GM19372 (cell line): ENCODE measurements around the gene RTEL1.
"Not testable (repeated sequence)": the region's sequence is repeated elsewhere in the genome, so short reads cannot be mapped to it uniquely, and the experiment has no call there.

Experiments
- ATAC-seq: cut with Tn5 transposase; IDR thresholded peaks from one replicate; pipeline ENCODE4 v1.9.1; 2021; ENCODE audit warnings: mild to moderate bottlenecking, low read depth, moderate library complexity; ENCODE audit not compliant: unreplicated experiment

Gene RTEL1

DNA sequence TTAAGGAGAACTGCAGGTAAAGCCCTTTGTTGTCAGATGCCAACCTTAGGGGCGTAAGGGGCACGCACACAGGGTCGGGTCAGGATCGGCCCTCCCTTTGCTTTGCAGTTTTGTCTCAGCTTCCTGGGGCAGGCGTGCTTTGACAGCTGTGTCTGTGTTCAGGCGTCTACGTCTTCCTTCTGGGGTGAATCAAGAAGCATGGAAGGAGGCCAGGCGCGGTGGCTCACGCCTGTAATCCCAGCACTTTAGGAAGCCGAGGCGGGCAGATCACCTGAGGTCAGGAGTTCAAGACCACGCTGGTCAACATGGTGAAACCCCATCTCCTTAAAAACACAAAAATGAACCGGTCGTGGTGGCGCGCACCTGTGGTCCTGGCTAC lies 51.0 kb downstream of the RTEL1 start:
- ATAC-seq, result no peak

DNA sequence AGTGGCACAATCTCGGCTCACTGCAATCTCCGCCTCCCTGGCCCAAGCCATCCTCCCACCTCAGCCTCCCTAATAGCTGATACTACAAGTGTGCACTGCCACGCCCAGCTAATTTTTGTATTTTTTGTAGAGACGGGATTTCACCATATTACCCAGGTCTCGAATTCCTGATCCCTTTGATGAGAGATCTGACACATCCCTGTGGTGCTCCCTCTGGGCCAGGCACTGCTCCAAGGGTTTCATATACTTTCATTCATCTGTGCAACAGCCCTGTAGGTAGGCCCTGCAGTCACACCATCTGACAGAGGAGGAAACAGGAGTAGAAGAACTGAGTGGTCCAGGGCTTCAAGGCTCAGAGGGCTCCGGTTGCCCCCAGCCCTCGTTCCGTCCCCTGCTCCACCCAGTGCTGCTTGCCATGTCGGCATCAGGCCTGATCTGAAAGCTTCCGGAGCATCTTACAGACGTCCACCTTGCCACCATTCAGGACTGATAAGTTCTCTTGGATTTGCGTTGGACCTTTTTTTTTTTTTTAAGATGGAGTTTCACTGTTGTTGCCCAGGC lies 53.1 kb downstream of the RTEL1 start:
- ATAC-seq, result no peak

DNA sequence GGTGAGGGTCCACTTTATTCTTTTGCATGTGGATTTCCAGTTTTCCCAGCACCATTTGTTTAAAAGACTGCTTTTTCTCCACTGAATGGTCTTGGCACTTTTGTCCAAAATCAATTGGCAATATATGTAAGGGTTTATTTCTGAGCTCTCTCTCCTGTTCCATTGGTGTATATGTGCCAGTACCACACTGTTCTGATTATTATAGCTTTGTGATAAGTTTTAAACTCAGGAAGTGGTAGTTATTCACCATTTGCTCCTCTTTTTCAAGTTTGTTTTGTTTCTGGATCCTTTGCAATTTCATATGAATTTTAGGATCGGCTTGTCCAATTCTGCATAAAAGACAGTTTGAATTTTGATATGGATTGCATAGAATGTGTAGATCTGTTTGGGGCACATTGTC lies 54.1 kb downstream of the RTEL1 start:
- no peak for ATAC-seq

DNA sequence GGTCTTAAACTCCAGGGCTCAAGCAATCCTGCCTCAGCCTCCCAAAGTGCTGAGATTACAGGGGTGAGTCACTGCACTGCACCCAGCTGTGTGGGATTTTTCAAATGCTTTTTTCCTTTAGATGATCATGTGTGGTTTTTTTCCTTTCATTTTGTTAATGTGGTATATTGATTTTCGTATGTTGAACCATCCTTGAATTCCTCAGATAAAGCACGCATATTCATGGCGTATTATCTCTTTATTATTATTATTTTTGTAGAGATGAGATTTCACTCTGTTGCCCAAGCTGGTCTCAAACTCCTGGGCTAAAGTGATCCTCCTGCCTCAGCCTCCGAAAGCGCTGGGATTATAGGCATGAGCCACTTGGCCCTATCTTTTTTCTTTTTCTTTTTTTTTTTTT lies 56.7 kb downstream of the RTEL1 start:
- ATAC-seq, result no peak

DNA sequence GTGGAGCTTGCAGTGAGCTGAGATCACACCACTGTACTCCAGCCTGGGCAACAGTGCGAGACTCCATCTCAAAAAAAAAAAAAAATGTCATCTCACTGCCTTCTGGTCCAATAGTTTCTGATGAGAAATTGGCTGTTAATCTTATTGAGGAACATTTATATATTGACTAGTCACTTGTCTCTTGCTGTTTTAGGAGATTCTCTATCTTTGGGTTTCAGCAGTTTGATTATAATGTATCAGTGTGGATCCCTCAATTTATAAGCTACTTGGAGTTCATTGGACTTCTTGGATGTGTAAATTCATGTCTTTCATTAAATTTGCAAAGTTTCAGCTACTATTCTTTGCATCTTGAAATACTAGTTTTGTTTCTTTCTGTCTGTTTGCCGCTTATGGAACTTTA lies 60.9 kb downstream of the RTEL1 start:
- no peak for ATAC-seq

DNA sequence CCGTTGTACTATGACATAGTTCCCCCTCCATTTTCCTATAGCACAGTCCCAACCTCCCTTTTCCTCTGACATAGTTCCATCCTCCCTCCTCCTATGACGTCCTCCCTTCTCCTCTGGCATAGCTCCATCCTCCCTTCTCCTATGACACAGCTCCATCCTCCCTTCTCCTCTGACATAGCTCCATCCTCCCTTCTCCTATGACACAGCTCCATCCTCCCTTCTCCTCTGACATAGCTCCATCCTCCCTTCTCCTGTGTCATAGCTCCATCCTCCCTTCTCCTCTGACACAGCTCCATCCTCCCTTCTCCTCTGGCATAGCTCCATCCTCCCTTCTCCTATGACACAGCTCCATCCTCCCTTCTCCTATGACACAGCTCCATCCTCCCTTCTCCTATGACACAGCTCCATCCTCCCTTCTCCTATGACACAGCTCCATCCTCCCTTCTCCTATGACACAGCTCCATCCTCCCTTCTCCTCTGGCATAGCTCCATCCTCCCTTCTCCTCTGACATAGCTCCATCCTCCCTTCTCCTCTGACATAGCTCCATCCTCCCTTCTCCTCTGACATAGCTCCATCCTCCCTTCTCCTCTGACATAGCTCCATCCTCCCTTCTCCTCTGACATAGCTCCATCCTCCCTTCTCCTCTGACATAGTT lies 65.0 kb downstream of the RTEL1 start:
- not testable (repeated sequence) for ATAC-seq

DNA sequence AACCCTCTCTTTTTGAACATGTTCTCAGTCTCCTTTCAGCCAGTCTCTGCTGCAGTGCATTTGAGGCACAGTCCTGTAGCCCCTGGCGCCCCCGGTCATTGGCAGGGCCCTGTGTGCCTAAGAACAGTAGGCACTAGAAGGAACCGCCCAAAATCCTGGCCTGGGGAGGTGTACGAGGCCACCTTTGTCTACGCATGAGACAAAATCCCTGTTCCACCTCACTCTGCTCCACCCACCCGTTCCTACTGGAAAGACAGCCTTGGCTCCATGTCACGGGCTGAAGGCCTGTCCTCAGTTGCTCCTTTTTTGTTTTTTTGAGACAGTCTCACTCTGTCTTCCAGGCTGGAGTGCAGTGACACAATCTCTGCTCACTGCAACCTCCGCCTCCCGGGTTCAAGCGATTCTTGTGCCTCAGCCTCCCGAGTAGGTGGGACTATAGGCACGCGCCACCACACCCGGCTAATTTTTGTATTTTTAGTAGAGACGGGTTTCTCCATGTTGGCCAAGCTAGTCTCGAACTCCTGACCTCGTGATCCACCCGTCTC lies 72.1 kb downstream of the RTEL1 start:
- ATAC-seq, result not testable (repeated sequence)

DNA sequence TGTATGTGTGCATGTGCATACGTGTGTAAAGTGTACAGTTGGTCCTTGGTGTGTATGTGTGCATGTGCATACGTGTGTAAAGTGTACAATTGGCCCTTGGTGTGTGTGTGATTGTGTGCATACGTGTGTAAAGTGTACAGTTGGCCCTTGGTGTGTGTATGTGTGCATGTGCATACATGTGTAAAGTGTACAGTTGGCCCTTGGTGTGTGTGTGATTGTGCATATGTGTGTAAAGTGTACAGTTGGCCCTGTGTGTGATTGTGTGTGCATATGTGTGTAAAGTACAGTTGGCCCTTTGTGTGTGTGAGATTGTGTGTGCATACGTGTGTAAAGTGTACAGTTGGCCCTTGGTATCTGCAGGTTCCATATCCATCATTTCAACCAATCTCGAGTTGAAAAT lies 73.3 kb downstream of the RTEL1 start:
- ATAC-seq, result no peak

DNA sequence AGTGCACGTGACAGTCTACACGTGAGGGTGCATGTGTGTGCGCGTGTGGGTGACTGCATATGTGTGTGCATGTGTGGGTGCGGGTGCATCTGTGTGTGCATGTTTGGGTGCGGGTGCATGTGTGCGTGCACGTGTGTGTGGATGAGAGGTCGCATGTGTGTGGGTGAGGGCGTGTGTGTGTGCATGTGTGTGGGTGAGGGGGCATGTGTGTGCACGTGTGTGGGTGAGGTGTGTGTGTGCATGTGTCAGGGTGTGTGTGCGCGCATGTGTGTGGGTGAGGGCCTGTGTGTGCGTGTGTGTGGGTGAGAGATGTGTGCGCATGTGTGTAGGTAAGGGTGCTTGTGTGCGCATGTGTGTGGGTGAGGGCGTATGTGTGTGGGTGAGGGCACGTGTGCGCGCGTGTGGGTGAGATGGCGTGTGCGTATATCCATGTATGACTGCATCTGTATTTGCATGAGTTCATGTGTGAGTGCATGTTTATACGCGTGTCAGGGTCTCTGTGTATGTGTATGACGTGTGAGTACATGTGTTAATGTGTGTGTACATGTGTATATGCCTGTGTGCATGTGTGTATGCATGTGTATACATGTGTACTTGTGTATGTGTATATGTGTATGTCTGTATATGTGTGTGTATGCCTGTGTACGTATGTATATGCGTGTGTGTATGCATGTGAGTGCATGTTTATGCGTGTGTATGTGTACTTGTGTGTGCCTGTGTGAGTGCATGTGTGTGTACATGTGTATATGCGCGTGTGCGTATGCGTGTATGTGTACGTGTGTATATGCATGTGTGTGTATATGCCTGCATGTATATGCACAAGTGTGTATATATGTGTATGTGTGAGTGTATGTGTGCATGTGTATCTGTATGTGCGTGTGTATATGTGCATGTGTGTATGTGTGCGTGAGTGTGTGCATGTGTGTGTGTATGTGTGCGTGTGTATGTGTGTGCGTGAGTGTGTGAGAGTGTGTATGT lies 74.3 kb downstream of the RTEL1 start:
- ATAC-seq, result no peak

DNA sequence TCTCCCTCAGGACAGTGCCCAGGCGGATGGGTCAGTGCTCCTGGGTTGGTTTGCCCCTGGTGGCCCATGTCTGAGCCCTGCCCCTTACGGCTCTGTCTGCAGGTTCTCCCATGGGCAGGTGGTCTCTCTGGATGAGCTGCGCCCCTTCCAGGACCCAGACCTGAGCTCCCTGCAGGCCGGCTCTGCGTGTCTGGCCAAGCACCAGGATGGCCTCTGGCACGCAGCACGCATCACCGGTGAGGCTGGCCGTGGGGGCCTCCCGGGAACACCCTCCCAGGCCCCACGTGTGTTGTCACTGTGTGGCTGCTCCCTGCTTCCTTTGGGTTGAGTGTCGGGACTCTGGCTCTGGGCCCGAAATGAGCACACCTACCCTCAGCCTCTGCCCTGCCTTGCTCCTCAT lies 75.0 kb downstream of the RTEL1 start:
- no peak for ATAC-seq

DNA sequence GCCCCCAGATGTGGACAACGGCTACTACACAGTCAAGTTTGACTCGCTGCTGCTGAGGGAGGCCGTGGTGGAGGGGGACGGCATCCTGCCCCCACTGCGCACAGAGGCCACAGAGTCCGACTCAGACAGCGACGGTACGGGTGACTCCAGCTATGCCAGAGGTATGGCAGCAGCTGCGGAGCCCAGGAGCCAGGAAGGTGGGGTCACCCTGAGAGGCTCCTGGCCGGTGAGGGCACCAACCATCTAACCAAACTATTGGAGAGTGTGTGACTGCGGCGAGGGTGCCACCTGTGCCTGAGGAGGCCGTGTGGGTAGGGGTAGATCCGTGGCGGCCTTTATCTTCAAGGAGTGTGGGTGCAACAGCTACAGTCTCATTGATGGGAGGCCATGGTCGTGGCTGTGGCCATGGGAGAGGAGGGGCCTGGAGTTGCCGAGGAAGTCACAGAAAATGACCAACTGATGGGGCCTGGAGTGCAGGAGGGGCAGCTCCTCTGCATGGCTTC lies 75.5 kb downstream of the RTEL1 start:
- no peak for ATAC-seq

DNA sequence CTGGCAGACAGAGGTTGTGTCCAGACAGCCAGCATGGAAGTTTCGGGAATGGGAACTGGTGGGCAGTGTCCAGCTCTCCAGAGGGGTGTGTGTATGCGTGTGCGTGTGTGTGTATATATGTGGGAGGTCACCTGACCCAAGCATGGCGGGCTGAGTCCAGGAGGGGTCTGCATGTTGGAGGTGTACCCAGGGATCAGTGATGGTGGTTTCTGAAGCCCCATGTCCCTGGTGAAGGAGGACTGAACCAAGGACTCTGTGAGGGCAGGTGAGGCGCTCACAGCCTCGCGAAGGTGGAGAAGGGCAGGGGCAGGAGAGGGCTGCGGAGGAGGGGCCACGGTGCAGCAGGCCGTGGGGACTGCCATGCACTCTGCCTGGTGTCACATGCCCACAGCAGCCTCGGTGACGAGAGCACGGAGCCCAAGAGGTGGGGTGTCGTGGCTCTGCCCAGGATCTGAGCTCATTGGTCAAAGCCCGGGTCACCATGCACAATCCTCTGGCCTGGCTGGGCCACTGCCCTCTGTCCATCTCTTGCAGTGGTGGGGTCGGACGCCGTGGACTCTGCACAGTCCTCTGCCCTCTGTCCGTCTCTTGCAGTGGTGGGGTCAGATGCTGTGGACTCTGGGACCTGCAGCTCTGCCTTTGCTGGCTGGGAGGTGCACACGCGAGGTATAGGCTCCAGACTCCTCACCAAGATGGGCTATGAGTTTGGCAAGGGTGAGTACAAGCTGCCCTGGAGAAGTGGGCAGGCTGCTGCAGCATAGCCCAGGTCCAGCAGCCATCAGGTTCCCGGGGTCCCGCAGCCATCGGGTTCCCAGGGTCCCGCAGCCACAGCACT lies 76.2 kb downstream of the RTEL1 start:
- ATAC-seq, result no peak

DNA sequence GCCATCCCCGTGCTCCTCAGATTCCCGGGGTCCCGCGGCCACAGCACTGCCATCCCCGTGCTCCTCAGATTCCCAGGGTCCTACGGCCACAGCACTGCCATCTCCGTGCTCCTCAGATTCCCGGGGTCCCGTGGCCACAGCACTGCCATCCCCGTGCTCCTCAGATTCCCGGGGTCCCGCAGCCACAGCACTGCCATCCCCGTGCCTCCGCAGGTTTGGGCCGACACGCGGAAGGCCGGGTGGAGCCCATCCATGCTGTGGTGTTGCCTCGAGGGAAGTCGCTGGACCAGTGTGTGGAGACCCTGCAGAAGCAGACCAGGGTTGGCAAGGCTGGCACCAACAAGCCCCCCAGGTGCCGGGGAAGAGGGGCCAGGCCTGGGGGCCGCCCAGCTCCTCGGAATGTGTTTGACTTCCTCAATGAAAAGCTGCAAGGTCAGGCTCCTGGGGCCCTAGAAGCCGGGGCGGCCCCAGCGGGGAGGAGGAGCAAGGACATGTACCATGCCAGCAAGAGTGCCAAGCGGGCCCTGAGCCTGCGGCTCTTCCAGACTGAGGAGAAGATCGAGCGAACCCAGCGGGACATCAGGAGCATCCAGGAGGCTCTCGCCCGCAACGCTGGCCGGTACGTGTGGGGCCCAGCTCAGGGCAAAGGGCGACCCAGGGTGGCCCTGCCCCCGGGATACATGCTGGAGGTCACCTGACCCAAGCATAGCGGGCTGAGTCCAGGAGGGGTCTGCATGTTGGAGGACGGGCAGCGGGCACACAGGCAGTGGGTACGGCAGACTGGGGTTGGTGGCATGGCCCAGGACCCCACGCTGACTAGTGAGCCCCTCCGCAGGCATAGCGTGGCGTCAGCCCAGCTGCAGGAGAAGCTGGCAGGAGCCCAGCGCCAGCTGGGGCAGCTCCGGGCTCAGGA lies 77.1 kb downstream of the RTEL1 start:
- no peak for ATAC-seq

DNA sequence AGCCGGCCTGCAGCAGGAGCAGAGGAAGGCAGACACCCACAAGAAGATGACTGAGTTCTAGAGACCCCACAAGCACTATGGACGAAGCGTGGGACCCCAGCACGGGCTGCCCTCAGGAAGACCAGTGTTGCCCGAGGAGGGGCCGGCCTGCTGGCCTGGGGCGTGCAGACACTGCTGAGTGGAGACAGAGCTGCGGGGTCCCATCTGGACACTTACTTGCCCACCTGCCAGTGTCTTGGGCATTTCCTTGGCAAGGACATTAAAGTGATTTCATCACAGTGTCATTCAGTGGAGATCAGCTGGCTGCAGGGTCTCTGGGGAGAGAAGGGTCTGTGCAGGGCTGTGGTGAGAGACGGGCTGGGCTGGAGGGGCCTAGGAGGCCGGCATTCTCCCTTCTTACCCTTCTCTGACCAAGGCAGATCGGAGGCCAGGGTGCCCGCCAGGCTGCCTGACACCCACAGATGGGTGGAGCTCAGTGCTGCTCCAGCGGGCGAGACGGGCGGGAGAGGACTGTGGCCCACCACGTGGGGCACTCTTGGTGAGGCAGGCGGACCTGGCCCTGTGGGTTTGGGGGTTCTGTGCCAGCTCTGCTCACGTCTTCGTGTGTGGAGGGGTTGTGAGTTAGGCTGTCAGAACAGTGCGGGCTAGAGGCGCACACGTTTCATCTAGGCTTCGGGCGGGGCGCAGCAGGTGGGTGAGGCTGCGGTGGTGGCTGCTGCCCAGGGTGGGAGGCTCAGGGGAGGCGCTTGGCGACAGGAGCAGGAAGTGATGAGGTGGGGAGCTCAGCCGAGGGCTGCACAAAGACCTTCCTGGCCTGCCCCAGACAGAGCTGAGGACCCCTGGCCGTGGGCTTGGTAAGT lies 78.0 kb downstream of the RTEL1 start, which contains the start of gene LIME1:
TSS of gene LIME1 (plus strand) at position 806 of the 860 bp plus-strand sequence. CDS start 886 bp downstream, outside the sequence.
- ATAC-seq, result no peak

DNA sequence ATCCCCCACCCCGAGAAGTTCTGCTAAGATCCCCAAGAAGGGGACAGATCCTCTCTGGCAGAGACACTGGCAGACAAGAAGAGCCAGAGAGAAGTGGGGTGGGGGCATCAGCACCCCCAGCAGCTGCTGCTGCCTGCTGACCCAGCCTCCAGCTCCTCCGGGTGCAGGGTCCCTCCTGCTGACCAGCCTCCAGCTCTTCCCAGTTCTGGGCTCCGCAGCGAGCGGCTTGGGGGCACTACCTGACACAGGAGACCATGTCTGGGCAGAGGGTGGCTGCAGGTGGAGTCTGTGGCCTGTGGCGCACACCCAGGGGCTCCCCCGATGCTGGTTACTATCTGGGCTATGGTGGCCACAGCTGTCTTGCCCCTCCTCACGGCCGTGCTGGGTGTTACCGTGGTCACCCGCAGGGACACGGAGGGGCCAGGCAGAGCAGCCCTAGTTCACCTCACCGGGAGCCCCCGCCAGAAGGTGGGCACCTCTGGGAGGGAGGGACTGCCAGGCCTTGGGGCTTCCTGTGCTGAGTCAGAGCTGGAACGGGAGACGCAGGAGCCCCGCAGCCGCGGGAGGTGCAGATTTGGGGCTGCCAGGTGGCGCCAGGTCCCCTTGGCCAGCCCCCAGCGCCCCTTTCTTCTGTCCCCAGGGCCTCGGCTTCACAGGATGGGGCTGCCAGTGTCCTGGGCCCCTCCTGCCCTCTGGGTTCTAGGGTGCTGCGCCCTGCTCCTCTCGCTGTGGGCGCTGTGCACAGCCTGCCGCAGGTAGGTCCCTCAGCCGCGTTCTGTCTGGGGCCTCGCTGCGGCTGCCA lies 79.0 kb downstream of the RTEL1 start:
- ATAC-seq, result no peak

DNA sequence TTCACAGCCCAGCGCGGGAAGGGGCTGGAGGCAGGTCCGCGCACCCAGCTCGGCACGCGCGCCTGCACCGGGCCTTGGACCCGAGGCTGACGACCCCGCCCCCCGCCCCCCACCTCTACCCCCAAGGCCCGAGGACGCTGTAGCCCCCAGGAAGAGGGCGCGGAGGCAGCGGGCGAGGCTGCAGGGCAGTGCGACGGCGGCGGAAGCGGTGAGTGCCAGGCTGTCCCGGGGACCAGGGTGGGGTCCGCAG lies 79.5 kb downstream of the RTEL1 start:
- ATAC-seq, result no peak

DNA sequence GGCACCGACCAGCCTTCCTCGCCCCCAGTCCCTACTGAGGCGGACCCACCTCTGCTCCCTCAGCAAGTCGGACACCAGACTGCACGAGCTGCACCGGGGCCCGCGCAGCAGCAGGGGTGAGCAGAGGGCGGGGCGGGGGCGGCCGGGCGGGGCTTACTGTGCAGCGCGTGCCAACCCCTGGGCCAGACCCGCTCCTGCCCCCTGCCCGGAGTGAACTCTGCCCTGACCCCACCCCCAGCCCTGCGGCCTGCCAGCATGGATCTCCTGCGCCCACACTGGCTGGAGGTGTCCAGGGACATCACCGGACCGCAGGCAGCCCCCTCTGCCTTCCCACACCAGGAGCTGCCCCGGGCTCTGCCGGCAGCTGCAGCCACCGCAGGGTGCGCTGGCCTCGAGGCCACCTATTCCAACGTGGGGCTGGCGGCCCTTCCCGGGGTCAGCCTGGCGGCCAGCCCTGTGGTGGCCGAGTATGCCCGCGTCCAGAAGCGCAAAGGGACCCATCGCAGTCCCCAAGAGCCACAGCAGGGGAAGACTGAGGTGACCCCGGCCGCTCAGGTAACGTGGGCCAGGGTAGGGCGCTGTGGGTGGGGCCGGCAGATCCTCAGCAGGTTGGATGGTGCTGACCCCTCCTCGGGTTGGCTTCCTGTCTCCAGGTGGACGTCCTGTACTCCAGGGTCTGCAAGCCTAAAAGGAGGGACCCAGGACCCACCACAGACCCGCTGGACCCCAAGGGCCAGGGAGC lies 80.0 kb downstream of the RTEL1 start:
- no peak for ATAC-seq
